Spleen (tissue), 7 donors: ENCODE results near the gene SLC8B1.

Experiments
- POLR2AphosphoS5 ChIP-seq, 3 donors: sonication (generic); formaldehyde crosslinking; IDR thresholded peaks; one replicate each; pipeline ENCODE4 v1.5.1; 2017; ENCODE audit warnings: antibody characterized with exemption in 3 of 3
- TF ChIP-seq, protein P1 (sequence below), 11 experiments: fragments of 200-600 bp in 7 of 11; fragments of 450-650 bp in 4 of 11; sonication (generic) in 4 of 11; IDR thresholded peaks in 8 of 11; conservative IDR thresholded peaks in 3 of 11; 1 replicate in 7 of 11; 2 replicates in 4 of 11; pipeline versions ENCODE4 v1.4.0 to v1.8.0; 2016 to 2021; ENCODE audit warnings: antibody characterized with exemption in 11 of 11, inconsistent platforms in 4 of 11, mild to moderate bottlenecking in 1 of 11
- donor health status: DM: no; HTN: no; CAD: no; lungs with moderate emphysema.
- donor health status: DM: no; HTN: no; CAD: no.
- donor health status: DM: no; HTN: no; CAD: no.

DNA sequence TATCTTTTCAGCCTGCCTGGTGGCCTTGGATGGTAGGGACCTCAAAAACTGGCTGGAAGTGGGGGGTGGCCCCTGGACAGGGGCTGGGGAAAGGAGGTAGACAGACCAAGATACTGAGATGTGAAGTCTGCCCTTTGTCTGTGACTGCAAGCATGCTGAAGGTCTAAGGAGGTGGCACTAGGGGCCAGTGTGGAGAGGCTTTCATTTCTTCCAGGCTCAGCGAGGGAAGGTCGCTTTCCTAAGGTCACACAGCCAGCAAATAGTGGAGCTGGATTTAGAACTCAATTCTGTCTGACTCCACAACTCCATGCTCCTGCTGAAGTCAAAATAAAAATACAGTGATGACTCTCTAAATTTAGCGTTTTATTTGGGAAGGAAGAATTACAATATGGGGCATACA lies 12.2 kb upstream of the SLC8B1 start:
- TF ChIP-seq, protein P1, sequence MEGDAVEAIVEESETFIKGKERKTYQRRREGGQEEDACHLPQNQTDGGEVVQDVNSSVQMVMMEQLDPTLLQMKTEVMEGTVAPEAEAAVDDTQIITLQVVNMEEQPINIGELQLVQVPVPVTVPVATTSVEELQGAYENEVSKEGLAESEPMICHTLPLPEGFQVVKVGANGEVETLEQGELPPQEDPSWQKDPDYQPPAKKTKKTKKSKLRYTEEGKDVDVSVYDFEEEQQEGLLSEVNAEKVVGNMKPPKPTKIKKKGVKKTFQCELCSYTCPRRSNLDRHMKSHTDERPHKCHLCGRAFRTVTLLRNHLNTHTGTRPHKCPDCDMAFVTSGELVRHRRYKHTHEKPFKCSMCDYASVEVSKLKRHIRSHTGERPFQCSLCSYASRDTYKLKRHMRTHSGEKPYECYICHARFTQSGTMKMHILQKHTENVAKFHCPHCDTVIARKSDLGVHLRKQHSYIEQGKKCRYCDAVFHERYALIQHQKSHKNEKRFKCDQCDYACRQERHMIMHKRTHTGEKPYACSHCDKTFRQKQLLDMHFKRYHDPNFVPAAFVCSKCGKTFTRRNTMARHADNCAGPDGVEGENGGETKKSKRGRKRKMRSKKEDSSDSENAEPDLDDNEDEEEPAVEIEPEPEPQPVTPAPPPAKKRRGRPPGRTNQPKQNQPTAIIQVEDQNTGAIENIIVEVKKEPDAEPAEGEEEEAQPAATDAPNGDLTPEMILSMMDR (IDR thresholded peaks at IDR 0.05 in 8 of 11, conservative IDR thresholded peaks at IDR 0.05 in 3 of 11): no peak
- TF ChIP-seq POLR2AphosphoS5 (IDR thresholded peaks at IDR 0.05): no peak
